Fibroblast of the aortic adventitia (primary cell): Measurements from ENCODE around the gene ALK. TPM values are rescaled to one million over a fixed set of nuclear protein-coding genes. Genes with fewer than 3 reads are reported as not detected.
"Not testable (repeated sequence)": the region's sequence is repeated elsewhere in the genome, so short reads cannot be mapped to it uniquely, and the experiment has no call there.

Experiments used
- DNase-seq: peaks from one replicate; pipeline ENCODE4 v3.0.0-alpha.2; 2010; ENCODE audit warnings: low read depth
- H3K4me3 ChIP-seq: 2 replicates; pipeline ENCODE4 v1.5.1; 2011; ENCODE audit warnings: low read depth, mild to moderate bottlenecking, control low read depth, low read length, moderate library complexity
- CTCF ChIP-seq: IDR thresholded peaks from 2 replicates; pipeline ENCODE4 v1.5.1; 2011; ENCODE audit warnings: mild to moderate bottlenecking, low read length, control low read depth, inconsistent platforms; ENCODE audit not compliant: insufficient read depth
- total RNA-seq: library from RNA; depleted of rRNA; stranded (reverse); fragments of >200 nt; gene quantifications from 2 replicates; pipeline ENCODE4 v1.2.3, GENCODE V29; 2012; ENCODE audit warnings: low replicate concordance

Gene ALK
- total RNA-seq, 1 donor: 0.27 TPM

GRCh38 chr2:29837925-29838324 is 83.5 kb downstream of the ALK start:
- no peak for DNase-seq
- TF ChIP-seq CTCF: no peak
- no peak overlapping the region for H3K4me3 ChIP-seq

GRCh38 chr2:29834624-29835023 is 86.8 kb downstream of the ALK start:
- no peak for TF ChIP-seq CTCF
- no peak overlapping the region for H3K4me3 ChIP-seq
- no peak for DNase-seq

GRCh38 chr2:29834036-29834540 is 87.3 kb downstream of the ALK start:
- H3K4me3 ChIP-seq: no peak overlapping the region
- TF ChIP-seq CTCF: no peak
- DNase-seq: no peak

- DNase-seq: no peak
- no peak for TF ChIP-seq CTCF
- no peak overlapping the region for H3K4me3 ChIP-seq
These were observed 89.8 kb downstream of the ALK start for GRCh38 chr2:29831560-29831959.

- no peak for TF ChIP-seq CTCF
- no peak overlapping the region for H3K4me3 ChIP-seq
- no peak for DNase-seq
These were observed 91.5 kb downstream of the ALK start for GRCh38 chr2:29829841-29830240.

GRCh38 chr2:29824145-29824544 is 97.2 kb downstream of the ALK start:
- peak; percentile 14 for TF ChIP-seq CTCF
- DNase-seq, H3K4me3 ChIP-seq: not testable (repeated sequence)

- no peak for DNase-seq
- no peak for TF ChIP-seq CTCF
- H3K4me3 ChIP-seq: no peak overlapping the region
These were observed 99.8 kb downstream of the ALK start for GRCh38 chr2:29821591-29821990.
